Neuronal stem cell (in vitro differentiated cells): ENCODE results near the gene TAS1R3.

Experiments
- DNase-seq: peaks from one replicate; pipeline ENCODE4 v3.0.0-alpha.2; 2013; ENCODE audit warnings: low spot score
- H2AFZ ChIP-seq: one replicate; pipeline ENCODE4 v1.6.1; 2013; ENCODE audit warnings: mild to moderate bottlenecking, low read length, inconsistent platforms
- H2AK5ac ChIP-seq: 2 replicates; pipeline ENCODE4 v1.6.1; 2013; ENCODE audit warnings: low read depth, mild to moderate bottlenecking, inconsistent platforms, low read length, moderate library complexity, mixed read lengths
- H2BK120ac ChIP-seq: 2 replicates; pipeline ENCODE4 v1.6.1; 2013; ENCODE audit warnings: low read depth, mild to moderate bottlenecking, inconsistent platforms, low read length, moderate library complexity, mixed read lengths
- H2BK12ac ChIP-seq: one replicate; pipeline ENCODE4 v1.6.1; 2013; ENCODE audit warnings: low read length, inconsistent platforms
- H2BK15ac ChIP-seq: 2 replicates; pipeline ENCODE4 v1.6.1; 2013; ENCODE audit warnings: mild to moderate bottlenecking, low read length, inconsistent platforms, mixed read lengths
- H2BK5ac ChIP-seq: one replicate; pipeline ENCODE4 v1.6.1; 2013; ENCODE audit warnings: inconsistent platforms, mild to moderate bottlenecking, low read length, moderate library complexity
- H3K14ac ChIP-seq: one replicate; pipeline ENCODE4 v1.6.1; 2013; ENCODE audit warnings: low read length, inconsistent platforms
- H3K18ac ChIP-seq: 2 replicates; pipeline ENCODE4 v1.6.1; 2013; ENCODE audit warnings: low read length, inconsistent platforms
- H3K23ac ChIP-seq: 2 replicates; pipeline ENCODE4 v1.6.1; 2013; ENCODE audit warnings: low read depth, mild to moderate bottlenecking, mixed read lengths, low read length, inconsistent platforms; ENCODE audit not compliant: poor library complexity
- H3K27ac ChIP-seq: replicated peaks from 3 replicates; pipeline ENCODE4 v1.5.1; 2013; ENCODE audit warnings: low read length, inconsistent platforms
- H3K27me3 ChIP-seq, 3 experiments: 2 replicates each; pipeline ENCODE4 v1.6.1; 2013; ENCODE audit warnings: low read length in 3 of 3, mild to moderate bottlenecking in 2 of 3, inconsistent platforms in 1 of 3, low read depth in 1 of 3, mixed read lengths in 1 of 3, moderate library complexity in 1 of 3; ENCODE audit not compliant: control insufficient read depth in 3 of 3, insufficient read depth in 3 of 3
- H3K36me3 ChIP-seq, 2 donors: replicated peaks in 1 of 2; 2 replicates each; pipeline ENCODE4 v1.6.1; 2013; ENCODE audit warnings: low read length in 2 of 2; ENCODE audit not compliant: control insufficient read depth in 2 of 2, insufficient read depth in 2 of 2
- H3K4ac ChIP-seq: 2 replicates; pipeline ENCODE4 v1.6.1; 2013; ENCODE audit warnings: inconsistent platforms, mild to moderate bottlenecking, low read length, moderate library complexity
- H3K4me1 ChIP-seq, 2 donors: 1 replicate in 1 of 2; 2 replicates in 1 of 2; pipeline ENCODE4 v1.6.1; 2013; ENCODE audit warnings: low read length in 2 of 2, low read depth in 1 of 2; ENCODE audit not compliant: control insufficient read depth in 2 of 2, insufficient read depth in 1 of 2
- H3K4me2 ChIP-seq: one replicate; pipeline ENCODE4 v1.6.1; 2013; ENCODE audit warnings: mild to moderate bottlenecking, low read length, inconsistent platforms; ENCODE audit not compliant: insufficient read depth, poor library complexity, severe bottlenecking
- H3K4me3 ChIP-seq, 2 donors: 2 replicates each; pipeline ENCODE4 v1.5.1; 2013; ENCODE audit warnings: low read length in 2 of 2, mild to moderate bottlenecking in 2 of 2, inconsistent platforms in 1 of 2, moderate library complexity in 1 of 2
- H3K79me1 ChIP-seq: one replicate; pipeline ENCODE4 v1.6.1; 2013; ENCODE audit warnings: low read depth, mild to moderate bottlenecking, inconsistent platforms, low read length, moderate library complexity
- H3K9ac ChIP-seq: one replicate; pipeline ENCODE4 v1.6.1; 2013; ENCODE audit warnings: mild to moderate bottlenecking, low read depth, low read length, inconsistent platforms; ENCODE audit not compliant: poor library complexity
- H3K9me3 ChIP-seq, 2 donors: replicated peaks in 1 of 2; 2 replicates each; pipeline versions ENCODE3 to v1.6.1; 2013; ENCODE audit warnings: low read length in 2 of 2, mild to moderate bottlenecking in 2 of 2, inconsistent platforms in 1 of 2, low read depth in 1 of 2, mixed read lengths in 1 of 2, moderate library complexity in 1 of 2; ENCODE audit not compliant: control insufficient read depth in 2 of 2, insufficient read depth in 1 of 2
- H4K8ac ChIP-seq: one replicate; pipeline ENCODE4 v1.6.1; 2013; ENCODE audit warnings: low read depth, mild to moderate bottlenecking, inconsistent platforms, low read length, moderate library complexity
- H4K91ac ChIP-seq: one replicate; pipeline ENCODE4 v1.6.1; 2013; ENCODE audit warnings: low read length, low read depth, mild to moderate bottlenecking, inconsistent platforms; ENCODE audit not compliant: poor library complexity
- WGBS, 2 donors: extraction: QIAGEN DNeasy Blood & Tissue Kit; methylation state at CpG; one replicate each; pipeline ENCODE4 v1.1.7; 2013; ENCODE audit warnings: missing lambda C conversion rate in 2 of 2, mixed read lengths in 1 of 2; ENCODE audit not compliant: insufficient read length in 2 of 2, insufficient replicate concordance in 1 of 2; ENCODE audit errors: extremely low coverage in 2 of 2; 5-methylcytosine and 5-hydroxymethylcytosine counted together

TAS1R3 gene

GRCh38 chr1:1374929-1375662, 44.0 kb downstream of the TAS1R3 start, which contains the start of gene AURKAIP1:
Gene AURKAIP1, minus strand, starts transcription at chr1:1375207. Its CDS starts 451 bp downstream, at chr1:1374756.
- peaks cover 13 to 17% of the 10 kb centered on the region in 2 donors for H3K4me1 ChIP-seq
- H3K4me2 ChIP-seq: peak within 1 kb of the TSS; percentile 96
- WGBS, 2 donors: no CpG with 5 or more reads among the region's 85 CpGs
- no peaks in the 10 kb centered on the region for H3K9me3 ChIP-seq
- no peak within 1 kb of the TSS for H2BK12ac ChIP-seq
- H3K14ac ChIP-seq: peak within 1 kb of the TSS; percentile 82
- H2BK5ac ChIP-seq: peak within 1 kb of the TSS; percentile 87
- no peak within 1 kb of the TSS for H3K4ac ChIP-seq
- DNase-seq: peak; percentile 99
- no peaks in the 10 kb centered on the region for H3K27me3 ChIP-seq
- peak within 1 kb of the TSS; percentile 78 for H3K27ac ChIP-seq
- peaks cover 26% of the 10 kb centered on the region for H3K79me1 ChIP-seq
- peak within 1 kb of the TSS; percentile 95 for H2AK5ac ChIP-seq
- H3K18ac ChIP-seq: peak within 1 kb of the TSS; percentile 97
- H3K9ac ChIP-seq: peak within 1 kb of the TSS; percentile 94
- H4K91ac ChIP-seq: no peak within 1 kb of the TSS
- H4K8ac ChIP-seq: no peak within 1 kb of the TSS
- H3K23ac ChIP-seq: peak within 1 kb of the TSS; percentile 98
- H2BK15ac ChIP-seq: peak within 1 kb of the TSS; percentile 81
- H3K36me3 ChIP-seq: peaks cover 14 to 15% of the 10 kb centered on the region in 2 donors
- peak within 1 kb of the TSS; percentile 88 for H2AFZ ChIP-seq
- H3K4me3 ChIP-seq: peak within 1 kb of the TSS; percentile 95 to 98
- H2BK120ac ChIP-seq: peak within 1 kb of the TSS; percentile 91

- H4K8ac ChIP-seq: no peak overlapping the region
- H3K27me3 ChIP-seq: no peaks in the 10 kb centered on the region
- no peak overlapping the region for H2BK120ac ChIP-seq
- no peak overlapping the region for H3K9ac ChIP-seq
- peaks cover 20% of the 10 kb centered on the region for H3K79me1 ChIP-seq
- H2BK5ac ChIP-seq: peak overlapping the region; percentile 26
- H3K4ac ChIP-seq: no peak overlapping the region
- no peak overlapping the region for H2BK12ac ChIP-seq
- no peak overlapping the region for H2AK5ac ChIP-seq
- no peak for DNase-seq
- WGBS, 2 donors: no CpG with 5 or more reads among the region's 10 CpGs
- no peak overlapping the region for H3K27ac ChIP-seq
- H3K9me3 ChIP-seq: peaks cover 0 to under 1% of the 10 kb centered on the region in 2 donors
- peaks cover 10 to 22% of the 10 kb centered on the region in 2 donors for H3K36me3 ChIP-seq
- H3K4me2 ChIP-seq: no peak overlapping the region
- peaks cover 13 to 16% of the 10 kb centered on the region in 2 donors for H3K4me1 ChIP-seq
- H4K91ac ChIP-seq: no peak overlapping the region
- H3K4me3 ChIP-seq: peak overlapping the region in 1 of 2 donors; percentile 95
- no peak overlapping the region for H3K23ac ChIP-seq
- H3K14ac ChIP-seq: no peak overlapping the region
- no peak overlapping the region for H2BK15ac ChIP-seq
- H2AFZ ChIP-seq: no peak overlapping the region
- no peak overlapping the region for H3K18ac ChIP-seq
Observed at GRCh38 chr1:1376551-1377226, 45.6 kb downstream of the TAS1R3 start.

- peaks cover 9 to 20% of the 10 kb centered on the region in 2 donors for H3K36me3 ChIP-seq
- no peaks in the 10 kb centered on the region for H3K27me3 ChIP-seq
- no peak overlapping the region for H2AK5ac ChIP-seq
- no peak overlapping the region for H3K27ac ChIP-seq
- H3K9me3 ChIP-seq: peaks cover 0 to 4% of the 10 kb centered on the region in 2 donors
- no peak overlapping the region for H4K8ac ChIP-seq
- H3K4ac ChIP-seq: no peak overlapping the region
- H3K14ac ChIP-seq: no peak overlapping the region
- H3K4me1 ChIP-seq: peaks cover 10 to 12% of the 10 kb centered on the region in 2 donors
- no peak overlapping the region for H2BK12ac ChIP-seq
- no peak overlapping the region for H3K18ac ChIP-seq
- no peak overlapping the region for H3K9ac ChIP-seq
- no peak overlapping the region for H2BK5ac ChIP-seq
- peaks cover 20% of the 10 kb centered on the region for H3K79me1 ChIP-seq
- H3K4me2 ChIP-seq: no peak overlapping the region
- no CpG with 5 or more reads among the region's 16 CpGs for WGBS, 2 donors
- DNase-seq: no peak
- no peak overlapping the region for H3K23ac ChIP-seq
- no peak overlapping the region for H2BK15ac ChIP-seq
- no peak overlapping the region for H2AFZ ChIP-seq
- H2BK120ac ChIP-seq: no peak overlapping the region
- H4K91ac ChIP-seq: no peak overlapping the region
- H3K4me3 ChIP-seq: no peak overlapping the region
Observed at GRCh38 chr1:1377540-1378205, 46.6 kb downstream of the TAS1R3 start.
